ENCODE measurements around the gene KCNAB2.

KCNAB2 gene

DNA sequence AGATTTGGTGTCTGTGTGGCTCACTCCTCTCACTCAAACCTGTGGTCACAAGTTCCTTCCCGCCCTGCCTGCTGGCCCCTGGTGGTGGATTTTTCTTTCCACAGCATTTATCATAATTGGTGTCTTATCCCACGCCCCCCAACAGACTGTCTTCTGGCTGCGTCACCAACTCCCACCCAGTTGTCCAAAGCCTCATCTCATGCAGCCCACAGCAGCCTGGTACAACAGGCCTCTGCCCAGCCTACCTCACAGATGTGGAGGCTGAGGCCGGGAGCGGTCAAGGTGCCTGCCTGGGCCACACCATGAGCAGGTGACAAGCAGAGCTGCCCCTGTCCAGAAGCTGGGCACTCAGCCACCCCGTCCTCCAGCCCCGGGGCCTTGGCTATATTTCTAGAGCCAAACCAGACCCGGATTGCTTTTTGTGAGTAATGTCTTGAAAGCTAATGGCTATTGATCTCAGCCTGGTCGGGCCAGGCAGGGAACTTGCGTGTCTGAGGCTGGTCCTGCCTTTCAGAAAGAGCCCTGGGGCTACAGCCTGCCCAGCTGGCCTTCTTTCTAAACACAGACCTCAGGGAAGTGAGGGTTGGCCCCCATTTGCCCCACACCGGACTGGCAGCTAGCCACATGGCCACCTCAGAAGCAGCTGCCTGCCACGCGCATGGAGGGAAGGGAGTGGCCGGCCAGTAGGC is 2.6 kb downstream of the KCNAB2 start:
- no peaks in the 10 kb centered on the region for H3K9me3 ChIP-seq (ENCODE audit: severe bottlenecking)
- no peaks in the 10 kb centered on the region for H3K36me3 ChIP-seq
- TF ChIP-seq, protein P1, sequence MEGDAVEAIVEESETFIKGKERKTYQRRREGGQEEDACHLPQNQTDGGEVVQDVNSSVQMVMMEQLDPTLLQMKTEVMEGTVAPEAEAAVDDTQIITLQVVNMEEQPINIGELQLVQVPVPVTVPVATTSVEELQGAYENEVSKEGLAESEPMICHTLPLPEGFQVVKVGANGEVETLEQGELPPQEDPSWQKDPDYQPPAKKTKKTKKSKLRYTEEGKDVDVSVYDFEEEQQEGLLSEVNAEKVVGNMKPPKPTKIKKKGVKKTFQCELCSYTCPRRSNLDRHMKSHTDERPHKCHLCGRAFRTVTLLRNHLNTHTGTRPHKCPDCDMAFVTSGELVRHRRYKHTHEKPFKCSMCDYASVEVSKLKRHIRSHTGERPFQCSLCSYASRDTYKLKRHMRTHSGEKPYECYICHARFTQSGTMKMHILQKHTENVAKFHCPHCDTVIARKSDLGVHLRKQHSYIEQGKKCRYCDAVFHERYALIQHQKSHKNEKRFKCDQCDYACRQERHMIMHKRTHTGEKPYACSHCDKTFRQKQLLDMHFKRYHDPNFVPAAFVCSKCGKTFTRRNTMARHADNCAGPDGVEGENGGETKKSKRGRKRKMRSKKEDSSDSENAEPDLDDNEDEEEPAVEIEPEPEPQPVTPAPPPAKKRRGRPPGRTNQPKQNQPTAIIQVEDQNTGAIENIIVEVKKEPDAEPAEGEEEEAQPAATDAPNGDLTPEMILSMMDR (IDR thresholded peaks at IDR 0.05; ENCODE audit: low read depth, low read length) = no peak
- no peaks in the 10 kb centered on the region for H3K27me3 ChIP-seq (ENCODE audit: insufficient read depth, low read depth, severe bottlenecking)
- DNase-seq = no peak
- H3K27ac ChIP-seq = no peak overlapping the region
- no peak overlapping the region for H3K4me3 ChIP-seq (ENCODE audit: low read depth, low read length)

DNA sequence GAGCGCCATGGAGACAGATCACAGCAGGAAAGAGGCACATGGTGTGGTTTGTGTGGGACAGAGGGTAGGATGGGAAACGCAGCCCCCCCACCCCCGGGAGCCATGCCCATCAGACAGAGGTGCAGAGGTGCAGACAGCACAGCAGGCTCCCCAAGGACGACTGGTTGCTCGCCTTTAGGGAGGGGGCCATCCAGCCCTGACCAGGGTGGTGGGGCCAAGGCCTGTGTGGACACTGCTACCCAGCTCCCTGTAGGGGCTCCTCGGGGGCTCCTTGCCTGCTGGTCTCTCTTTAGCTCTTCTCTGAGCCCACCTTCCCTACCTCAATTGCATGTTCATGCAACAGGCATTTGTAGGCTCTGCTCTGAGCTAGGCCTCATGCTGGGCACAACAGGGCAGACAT is 3.7 kb downstream of the KCNAB2 start:
- Histone ChIP-seq H3K4me3 (ENCODE audit: low read depth, low read length) (no peak overlapping the region), H3K9me3 (ENCODE audit: severe bottlenecking) (no peaks in the 10 kb centered on the region), H3K36me3 (no peaks in the 10 kb centered on the region), H3K27me3 (ENCODE audit: insufficient read depth, low read depth, severe bottlenecking) (no peaks in the 10 kb centered on the region), H3K27ac (no peak overlapping the region)
- TF ChIP-seq, protein P1 (IDR thresholded peaks at IDR 0.05; ENCODE audit: low read depth, low read length) = no peak
- no peak for DNase-seq

DNA sequence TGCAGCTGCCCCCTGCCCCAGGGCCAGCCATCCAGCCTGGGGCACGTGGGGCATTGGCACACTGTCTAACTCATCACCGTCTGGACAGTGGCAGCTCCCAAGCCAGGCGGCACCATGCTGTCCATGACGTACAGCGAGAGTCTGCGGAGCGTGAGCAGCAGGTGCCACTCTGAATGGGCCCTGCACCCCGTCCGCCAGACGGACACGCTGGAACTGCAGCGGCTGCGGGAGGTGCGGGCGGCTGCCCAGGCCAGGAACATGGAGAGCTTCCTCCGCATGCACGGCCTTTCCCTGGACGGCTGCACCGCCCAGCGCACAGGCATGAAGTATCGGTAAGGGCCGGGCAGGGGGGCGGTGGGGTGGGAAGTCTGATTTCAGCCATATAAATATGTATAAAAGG is 5.7 kb downstream of the KCNAB2 start:
- no peak overlapping the region for H3K4me3 ChIP-seq (ENCODE audit: low read depth, low read length)
- TF ChIP-seq, protein P1 (IDR thresholded peaks at IDR 0.05; ENCODE audit: low read depth, low read length) = no peak

DNA sequence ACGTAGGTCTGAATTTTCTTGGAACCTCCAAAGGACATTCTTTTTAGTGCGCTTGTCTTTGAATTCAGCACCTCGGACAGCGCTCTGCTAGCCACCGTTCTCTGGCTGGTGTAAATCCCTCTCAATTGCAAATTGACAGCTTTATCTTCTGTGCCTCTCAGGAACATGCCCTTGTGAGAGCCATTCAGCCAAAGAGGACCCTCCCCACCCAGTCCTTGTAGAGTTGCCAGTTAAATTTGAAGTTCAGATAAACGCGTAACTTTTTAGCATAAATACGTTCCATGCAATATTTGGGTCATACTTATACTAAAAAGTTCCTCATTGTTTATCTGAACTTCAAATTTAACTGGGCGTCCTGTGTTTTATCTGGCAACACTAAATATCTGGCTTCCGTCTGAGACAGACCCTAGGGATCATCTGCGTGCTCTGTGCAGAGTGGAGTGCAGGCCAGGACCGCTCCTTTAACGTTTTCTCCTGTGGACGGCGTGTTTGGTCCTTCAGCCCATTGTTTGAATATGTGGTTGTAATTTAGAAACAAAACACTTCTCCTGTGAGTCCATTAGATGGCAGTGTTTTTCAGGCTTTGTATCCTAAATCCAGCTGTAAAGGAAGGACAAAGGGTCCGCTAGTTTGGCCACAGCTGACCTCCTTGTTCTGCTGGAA is 7.0 kb downstream of the KCNAB2 start:
- Histone ChIP-seq H3K27ac (no peak overlapping the region), H3K4me3 (ENCODE audit: low read depth, low read length) (no peak overlapping the region), H3K27me3 (ENCODE audit: insufficient read depth, low read depth, severe bottlenecking) (no peaks in the 10 kb centered on the region), H3K36me3 (no peaks in the 10 kb centered on the region), H3K9me3 (ENCODE audit: severe bottlenecking) (no peaks in the 10 kb centered on the region)
- TF ChIP-seq, protein P1 (IDR thresholded peaks at IDR 0.05; ENCODE audit: low read depth, low read length) = peak; percentile 55
- DNase-seq = peak; percentile 30

More for the DNA sequence above, 5.7 kb downstream of the KCNAB2 start:
- Histone ChIP-seq H3K27me3 (ENCODE audit: insufficient read depth, low read depth, severe bottlenecking) (no peaks in the 10 kb centered on the region), H3K27ac (no peak overlapping the region), H3K36me3 (no peaks in the 10 kb centered on the region), H3K9me3 (ENCODE audit: severe bottlenecking) (no peaks in the 10 kb centered on the region)
- no peak for DNase-seq

DNA sequence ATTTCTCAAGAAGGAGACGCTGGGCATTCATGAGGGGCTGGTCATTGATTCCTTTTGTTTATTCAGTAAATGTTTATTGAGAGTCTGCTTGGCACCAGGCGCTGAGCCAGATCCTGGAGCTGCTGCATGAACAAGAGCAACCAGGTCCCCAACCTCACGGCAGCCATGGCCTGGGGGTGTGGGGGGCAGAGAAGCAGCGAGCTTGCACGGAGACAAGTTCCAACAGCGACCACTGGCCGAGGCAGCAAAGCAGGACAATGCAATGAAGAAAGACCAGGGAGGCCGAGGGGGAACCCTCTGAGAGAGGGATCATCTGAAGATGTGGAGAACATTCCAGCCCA is 7.5 kb downstream of the KCNAB2 start:
- TF ChIP-seq, protein P1 (IDR thresholded peaks at IDR 0.05; ENCODE audit: low read depth, low read length) = no peak

More for the DNA sequence above, 7.5 kb downstream of the KCNAB2 start:
- Histone ChIP-seq H3K27ac (no peak overlapping the region), H3K4me3 (ENCODE audit: low read depth, low read length) (no peak overlapping the region), H3K36me3 (no peaks in the 10 kb centered on the region), H3K9me3 (ENCODE audit: severe bottlenecking) (no peaks in the 10 kb centered on the region), H3K27me3 (ENCODE audit: insufficient read depth, low read depth, severe bottlenecking) (no peaks in the 10 kb centered on the region)
- no peak for DNase-seq

Data from WERI-Rb-1 (cell line).